Breast epithelium (tissue), 3 donors: ENCODE results near the gene SLC6A8.

Experiments
- POLR2A ChIP-seq: fragments of 450-650 bp; IDR thresholded peaks from one replicate; pipeline ENCODE4 v1.6.1; 2016; ENCODE audit warnings: antibody characterized with exemption, mild to moderate bottlenecking, moderate library complexity
- POLR2AphosphoS5 ChIP-seq, 3 donors: sonication (generic); formaldehyde crosslinking; IDR thresholded peaks; one replicate each; pipeline ENCODE4 v1.6.1; 2017; ENCODE audit warnings: antibody characterized with exemption in 3 of 3
- TF ChIP-seq, protein P1 (sequence below), 3 donors: fragments of 450-650 bp; IDR thresholded peaks; one replicate each; pipeline ENCODE4 v1.5.1; 2016 to 2017; ENCODE audit warnings: antibody characterized with exemption in 3 of 3, mild to moderate bottlenecking in 3 of 3, moderate library complexity in 3 of 3

DNA sequence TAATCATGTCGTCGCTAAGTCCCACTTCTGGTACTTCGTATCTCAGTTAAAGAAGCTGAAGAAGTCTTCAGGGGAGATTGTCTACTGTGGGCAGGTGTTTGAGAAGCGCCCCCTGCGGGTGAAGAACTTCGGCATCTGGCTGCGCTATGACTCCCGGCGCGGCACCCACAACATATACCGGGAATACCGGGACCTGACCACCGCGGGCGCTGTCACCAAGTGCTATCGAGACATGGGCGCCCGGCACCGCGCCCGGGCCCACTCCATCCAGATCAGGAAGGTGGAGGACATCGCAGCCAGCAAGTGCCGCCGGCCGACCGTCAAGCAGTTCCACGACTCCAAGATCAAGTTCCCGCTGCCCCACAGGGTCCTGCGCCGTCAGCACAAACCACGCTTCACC lies 25.5 kb upstream of the SLC6A8 start:
- no peak for TF ChIP-seq POLR2A
- TF ChIP-seq, protein P1, sequence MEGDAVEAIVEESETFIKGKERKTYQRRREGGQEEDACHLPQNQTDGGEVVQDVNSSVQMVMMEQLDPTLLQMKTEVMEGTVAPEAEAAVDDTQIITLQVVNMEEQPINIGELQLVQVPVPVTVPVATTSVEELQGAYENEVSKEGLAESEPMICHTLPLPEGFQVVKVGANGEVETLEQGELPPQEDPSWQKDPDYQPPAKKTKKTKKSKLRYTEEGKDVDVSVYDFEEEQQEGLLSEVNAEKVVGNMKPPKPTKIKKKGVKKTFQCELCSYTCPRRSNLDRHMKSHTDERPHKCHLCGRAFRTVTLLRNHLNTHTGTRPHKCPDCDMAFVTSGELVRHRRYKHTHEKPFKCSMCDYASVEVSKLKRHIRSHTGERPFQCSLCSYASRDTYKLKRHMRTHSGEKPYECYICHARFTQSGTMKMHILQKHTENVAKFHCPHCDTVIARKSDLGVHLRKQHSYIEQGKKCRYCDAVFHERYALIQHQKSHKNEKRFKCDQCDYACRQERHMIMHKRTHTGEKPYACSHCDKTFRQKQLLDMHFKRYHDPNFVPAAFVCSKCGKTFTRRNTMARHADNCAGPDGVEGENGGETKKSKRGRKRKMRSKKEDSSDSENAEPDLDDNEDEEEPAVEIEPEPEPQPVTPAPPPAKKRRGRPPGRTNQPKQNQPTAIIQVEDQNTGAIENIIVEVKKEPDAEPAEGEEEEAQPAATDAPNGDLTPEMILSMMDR (IDR thresholded peaks at IDR 0.05), result peak in 2 of 3 donors; percentile 15 to 22
- TF ChIP-seq POLR2AphosphoS5 (IDR thresholded peaks at IDR 0.05), result no peak
